HepG2 (cell line): Measurements from ENCODE around the gene PFAS. TPM values are rescaled to one million over a fixed set of nuclear protein-coding genes. Genes with fewer than 3 reads are reported as not detected.

Experiments
- ARNTL ChIP-seq: sonication (generic); formaldehyde crosslinking; IDR thresholded peaks from 2 replicates; pipeline ENCODE4 v1.4.0; 2020; ENCODE audit warnings: mild to moderate bottlenecking, missing genetic modification reagents
- BCL6 ChIP-seq: IDR thresholded peaks from 2 replicates; pipeline ENCODE4 v1.6.1; 2016; ENCODE audit warnings: missing genetic modification reagents, missing compliant biosample characterization
- CAMTA2 ChIP-seq: sonication (generic); formaldehyde crosslinking; IDR thresholded peaks from 2 replicates; pipeline ENCODE4 v1.4.0; 2020; ENCODE audit warnings: mild to moderate bottlenecking, missing genetic modification reagents, borderline replicate concordance
- HMGXB4 ChIP-seq, 2 experiments: sonication (generic) in 1 of 2; formaldehyde crosslinking in 1 of 2; IDR thresholded peaks; 2 replicates each; pipeline versions ENCODE4 v1.4.0 to v1.6.1; 2018 to 2020; ENCODE audit warnings: missing genetic modification reagents in 2 of 2, borderline replicate concordance in 1 of 2, low read depth in 1 of 2, mild to moderate bottlenecking in 1 of 2, missing biosample characterization in 1 of 2
- KAT7 ChIP-seq: IDR thresholded peaks from 2 replicates; pipeline ENCODE4 v1.6.1; 2018; ENCODE audit warnings: borderline replicate concordance, missing compliant biosample characterization
- KDM4B ChIP-seq: sonication (generic); formaldehyde crosslinking; IDR thresholded peaks from 2 replicates; pipeline ENCODE4 v1.4.0; 2020; ENCODE audit warnings: missing genetic modification reagents
- MEF2D ChIP-seq: sonication (generic); formaldehyde crosslinking; IDR thresholded peaks from 2 replicates; pipeline ENCODE4 v1.5.1; 2020; ENCODE audit warnings: mild to moderate bottlenecking, missing genetic modification reagents
- NR1H2 ChIP-seq: sonication (generic); formaldehyde crosslinking; IDR thresholded peaks from 2 replicates; pipeline ENCODE4 v1.8.1; 2022; ENCODE audit warnings: low read depth, missing genetic modification reagents, borderline replicate concordance
- RBM22 ChIP-seq: fragments of 200-400 bp; formaldehyde crosslinking; optimal IDR thresholded peaks from 2 replicates; pipeline ENCODE3; 2017; ENCODE audit warnings: mild to moderate bottlenecking, low read length, moderate library complexity
- RXRA ChIP-seq: sonication (generic); formaldehyde crosslinking; IDR thresholded peaks from 2 replicates; pipeline ENCODE4 v1.5.1; 2020; ENCODE audit warnings: missing genetic modification reagents
- SETDB1 ChIP-seq: sonication (generic); formaldehyde crosslinking; IDR thresholded peaks from 2 replicates; pipeline ENCODE4 v1.5.1; 2020; ENCODE audit warnings: missing genetic modification reagents, mild to moderate bottlenecking, borderline replicate concordance
- SOX6 ChIP-seq, 2 experiments: fragments of 450-650 bp in 1 of 2; sonication (generic) in 1 of 2; formaldehyde crosslinking in 1 of 2; IDR thresholded peaks; 2 replicates each; pipeline versions ENCODE4 v1.4.0 to v1.6.1; 2017 to 2020; ENCODE audit warnings: antibody characterized with exemption in 1 of 2, mild to moderate bottlenecking in 1 of 2, missing genetic modification reagents in 1 of 2
- TEAD3 ChIP-seq: optimal IDR thresholded peaks from 2 replicates; pipeline ENCODE3; 2016; ENCODE audit warnings: borderline replicate concordance
- USF2 ChIP-seq, 2 experiments: sonication (generic) in 1 of 2; formaldehyde crosslinking in 1 of 2; IDR thresholded peaks; 2 replicates each; pipeline versions ENCODE4 v1.5.1 to v1.6.1; 2011 to 2020; ENCODE audit warnings: borderline replicate concordance in 1 of 2, low read depth in 1 of 2, low read length in 1 of 2, mild to moderate bottlenecking in 1 of 2, missing genetic modification reagents in 1 of 2, moderate library complexity in 1 of 2
- ZFAT ChIP-seq: sonication (generic); formaldehyde crosslinking; conservative IDR thresholded peaks from 2 replicates; pipeline ENCODE4 v1.8.1; 2023; ENCODE audit warnings: missing genetic modification reagents, inconsistent platforms
- ZIK1 ChIP-seq: sonication (generic); formaldehyde crosslinking; IDR thresholded peaks from 2 replicates; pipeline ENCODE4 v1.5.0; 2020; ENCODE audit warnings: mild to moderate bottlenecking, low read depth, missing genetic modification reagents, borderline replicate concordance
- ZNF263 ChIP-seq: sonication (generic); formaldehyde crosslinking; IDR thresholded peaks from 2 replicates; pipeline ENCODE4 v1.4.0; 2020; ENCODE audit warnings: missing genetic modification reagents
- ZNF296 ChIP-seq: sonication (generic); formaldehyde crosslinking; conservative IDR thresholded peaks from 2 replicates; pipeline ENCODE4 v1.5.0; 2020; ENCODE audit warnings: mild to moderate bottlenecking, missing genetic modification reagents
- ZNF530 ChIP-seq: sonication (generic); formaldehyde crosslinking; IDR thresholded peaks from 2 replicates; pipeline ENCODE4 v1.5.0; 2020; ENCODE audit warnings: low read depth, mild to moderate bottlenecking, missing genetic modification reagents
- ZNF644 ChIP-seq: IDR thresholded peaks from 2 replicates; pipeline ENCODE4 v1.6.1; 2016; ENCODE audit warnings: low read depth
- ZNF674 ChIP-seq: sonication (generic); formaldehyde crosslinking; IDR thresholded peaks from 2 replicates; pipeline ENCODE4 v1.5.0; 2020; ENCODE audit warnings: low read depth, mild to moderate bottlenecking, missing genetic modification reagents
- ZSCAN9 ChIP-seq: IDR thresholded peaks from 2 replicates; pipeline ENCODE4 v1.6.1; 2016; ENCODE audit warnings: borderline replicate concordance
- polyA plus RNA-seq, 8 experiments: library from polyadenylated mRNA; depleted of rRNA in 3 of 8; stranded (reverse) in 7 of 8; unstranded in 1 of 8; fragments of >200 nt; fragmentation: Illumina TruSeq in 4 of 8; extraction: Trizol in 4 of 8; gene quantifications; 2 replicates each; pipeline versions ENCODE4 v1.2.1 to v1.2.3, GENCODE V29; 2011 to 2016; ENCODE audit warnings: low read depth in 4 of 8, missing spikeins in 1 of 8, mixed read lengths in 1 of 8; ENCODE audit not compliant: insufficient read depth in 1 of 8
- total RNA-seq, 5 experiments: library from RNA; depleted of rRNA; stranded (reverse); fragments of >200 nt; fragmentation: Illumina TruSeq; extraction: Trizol; gene quantifications; 2 replicates each; pipeline ENCODE4 v1.2.3, GENCODE V29; 2016; ENCODE audit warnings: low read depth in 1 of 5
- TF ChIP-seq, protein P1 (sequence below): sonication (generic); formaldehyde crosslinking; IDR thresholded peaks from 2 replicates; pipeline ENCODE4 v1.5.0; 2020; ENCODE audit warnings: missing genetic modification reagents

The PFAS gene
- total and polyA plus RNA-seq, 2 of the 13 experiments (the other 11 are each of a cell fraction or from before 2014, with no cell fraction given): 49.4 to 58.2 TPM

- TF ChIP-seq SETDB1 (CRISPR knock-in tag) (no peak), ZNF530 (no peak), ZSCAN9 (CRISPR knock-in tag) (no peak; the same call in 1 of the 2 replicates), KDM4B (CRISPR knock-in tag) (peak; percentile 61; the same call in 1 of the 2 replicates), NR1H2 (CRISPR knock-in tag) (no peak), TEAD3 (CRISPR knock-in tag) (peak; percentile 73), KAT7 (CRISPR knock-in tag) (no peak; the same call in 1 of the 2 replicates), RXRA (peak; percentile 73; the same call in 1 of the 2 replicates), ZNF674 (no peak), RBM22 (no peak), ZNF263 (no peak; the same call in 1 of the 2 replicates), BCL6 (CRISPR knock-in tag) (peak; percentile 85), MEF2D (CRISPR knock-in tag) (peak; percentile 59; the same call in 1 of the 2 replicates), ARNTL (CRISPR knock-in tag) (no peak), ZIK1 (CRISPR knock-in tag) (no peak), SOX6 (IDR thresholded peaks at IDR 0.05) (no peak), SOX6 (CRISPR knock-in tag; IDR thresholded peaks at IDR 0.05) (peak; percentile 96), ZNF296 (CRISPR knock-in tag) (no peak), ZNF644 (CRISPR knock-in tag) (no peak), USF2 (IDR thresholded peaks at IDR 0.05; ENCODE audit: low read depth, low read length) (no peak), USF2 (CRISPR knock-in tag; IDR thresholded peaks at IDR 0.05; ENCODE audit: borderline replicate concordance) (no peak), CAMTA2 (CRISPR knock-in tag) (no peak), HMGXB4 (CRISPR knock-in tag; IDR thresholded peaks at IDR 0.05; ENCODE audit: borderline replicate concordance in 1 of 2, low read depth in 1 of 2) (peak in 1 of 2 experiments; percentile 72; a peak in 2 of 4 replicates), ZFAT (no peak)
- TF ChIP-seq, protein P1, sequence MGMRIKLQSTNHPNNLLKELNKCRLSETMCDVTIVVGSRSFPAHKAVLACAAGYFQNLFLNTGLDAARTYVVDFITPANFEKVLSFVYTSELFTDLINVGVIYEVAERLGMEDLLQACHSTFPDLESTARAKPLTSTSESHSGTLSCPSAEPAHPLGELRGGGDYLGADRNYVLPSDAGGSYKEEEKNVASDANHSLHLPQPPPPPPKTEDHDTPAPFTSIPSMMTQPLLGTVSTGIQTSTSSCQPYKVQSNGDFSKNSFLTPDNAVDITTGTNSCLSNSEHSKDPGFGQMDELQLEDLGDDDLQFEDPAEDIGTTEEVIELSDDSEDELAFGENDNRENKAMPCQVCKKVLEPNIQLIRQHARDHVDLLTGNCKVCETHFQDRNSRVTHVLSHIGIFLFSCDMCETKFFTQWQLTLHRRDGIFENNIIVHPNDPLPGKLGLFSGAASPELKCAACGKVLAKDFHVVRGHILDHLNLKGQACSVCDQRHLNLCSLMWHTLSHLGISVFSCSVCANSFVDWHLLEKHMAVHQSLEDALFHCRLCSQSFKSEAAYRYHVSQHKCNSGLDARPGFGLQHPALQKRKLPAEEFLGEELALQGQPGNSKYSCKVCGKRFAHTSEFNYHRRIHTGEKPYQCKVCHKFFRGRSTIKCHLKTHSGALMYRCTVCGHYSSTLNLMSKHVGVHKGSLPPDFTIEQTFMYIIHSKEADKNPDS (CRISPR knock-in tag): no peak
Observed at GRCh38 chr17:8273884-8274444, 24.9 kb downstream of the PFAS start (continued).
